ENCODE measurements around the gene CNTN4. TPM values are rescaled to one million over a fixed set of nuclear protein-coding genes. Genes with fewer than 3 reads are reported as not detected.

The CNTN4 gene
- total and polyA plus RNA-seq, 2 of the 8 experiments (the other 6 are each of a cell fraction or from before 2014, with no cell fraction given): 0.41 to 2.2 TPM

GRCh38 chr3:2995195-2995594, 896.5 kb downstream of the CNTN4 start:
- no peak for FAIRE-seq
- Histone ChIP-seq H3K4me2 (ENCODE audit: insufficient read depth in 1 of 2, low read depth in 2 of 2, low read length in 2 of 2) (no peak overlapping the region), H3K23ac (ENCODE audit: insufficient read length) (no peak overlapping the region), H3K18ac (ENCODE audit: extremely low read depth, low read length) (no peak overlapping the region), H3K79me2 (ENCODE audit: control insufficient read depth in 1 of 2, insufficient read depth in 2 of 2, low read length in 2 of 2) (no peaks in the 10 kb centered on the region), H2BK20ac (ENCODE audit: low read length) (no peak overlapping the region), H3K27ac (ENCODE audit: low read depth, low read length) (no peak overlapping the region), H3K14ac (ENCODE audit: insufficient read length) (no peak overlapping the region), H3K9me3 (ENCODE audit: insufficient read depth in 2 of 2, low read depth in 1 of 2, low read length in 1 of 2) (0 out of 4 replicates have a peak, but pooled peaks cover 0 to 4% of the 10 kb centered on the region in 2 experiments), H2BK15ac (ENCODE audit: low read length) (no peak overlapping the region), H4K5ac (ENCODE audit: insufficient read length, low read depth, low read length) (no peak overlapping the region), H3K79me1 (ENCODE audit: low read depth, low read length) (no peaks in the 10 kb centered on the region), H3K23me2 (ENCODE audit: low read depth, low read length) (no peaks in the 10 kb centered on the region), H2AK5ac (ENCODE audit: low read depth, low read length) (no peak overlapping the region), H2BK12ac (ENCODE audit: low read depth, low read length) (no peak overlapping the region), H2BK120ac (replicated peaks; ENCODE audit: low read depth, low read length) (no peak overlapping the region), H3K27me3 (replicated peaks in 1 of 4; ENCODE audit: control insufficient read depth in 3 of 4, extremely low read depth in 1 of 4, insufficient read depth in 3 of 4, low read length in 3 of 4) (no peaks in the 10 kb centered on the region), H2AFZ (ENCODE audit: low read length) (no peak overlapping the region), H3K4ac (replicated peaks; ENCODE audit: insufficient read length, low read depth, low read length) (no peak overlapping the region), H4K20me1 (replicated peaks in 1 of 2; ENCODE audit: control insufficient read depth in 1 of 2, insufficient read depth in 2 of 2, low read length in 2 of 2) (no peaks in the 10 kb centered on the region), H2BK5ac (ENCODE audit: low read depth, low read length) (no peak overlapping the region), H3K36me3 (ENCODE audit: control insufficient read depth in 2 of 4, insufficient read depth in 4 of 4, low read length in 3 of 4) (no peaks in the 10 kb centered on the region), H3K4me3 (ENCODE audit: extremely low read depth in 1 of 4, insufficient read depth in 2 of 4, low read depth in 3 of 4, low read length in 4 of 4) (no peak overlapping the region), H4K8ac (ENCODE audit: extremely low read depth, insufficient read depth, low read length) (no peak overlapping the region), H3K56ac (replicated peaks; ENCODE audit: insufficient read length, low read depth, low read length) (no peak overlapping the region), H3K4me1 (replicated peaks in 1 of 4; ENCODE audit: control insufficient read depth in 3 of 4, insufficient read depth in 4 of 4, low read length in 3 of 4) (peaks cover 0 to 4% (median 1%) of the 10 kb centered on the region in 4 experiments; a peak in 1 of 7 replicates), H3K9ac (replicated peaks in 1 of 4; ENCODE audit: extremely low read depth in 1 of 4, low read depth in 3 of 4, low read length in 3 of 4) (no peak overlapping the region), H4K91ac (replicated peaks; ENCODE audit: insufficient read length, low read length) (no peak overlapping the region)
- 93% methylated on average over 5 of the region's 5 CpGs; no CpG with 5 or more reads in 1 of the 2 experiments for WGBS, 2 experiments (ENCODE audit: extremely low coverage in 1 of 2, insufficient coverage in 1 of 2, insufficient read length in 1 of 2, insufficient replicate concordance in 2 of 2, low coverage in 1 of 2, low lambda C conversion rate in 2 of 2, missing lambda C conversion rate in 1 of 2)
- CTCF ChIA-PET (ENCODE audit: partially characterized antibody): no interaction called here
- POLR2A ChIA-PET (ENCODE audit: partially characterized antibody): no interaction called here
- DNase-seq (ENCODE audit: low read depth in 1 of 2, low spot score in 2 of 2): no peak
- TF ChIP-seq NANOG (IDR thresholded peaks at IDR 0.05; ENCODE audit: insufficient read depth, low read depth, low read length, poor library complexity, severe bottlenecking) (no peak), RXRA (IDR thresholded peaks at IDR 0.05; ENCODE audit: insufficient read depth, low read depth, low read length) (no peak), JUN (IDR thresholded peaks at IDR 0.05; ENCODE audit: low read depth, low read length) (no peak), SP2 (IDR thresholded peaks at IDR 0.05; ENCODE audit: low read length) (no peak), RAD21 (IDR thresholded peaks at IDR 0.05 in 1 of 2, conservative IDR thresholded peaks at IDR 0.05 in 1 of 2; ENCODE audit: low read depth in 2 of 2, low read length in 2 of 2) (no peak), EZH2 (IDR thresholded peaks at IDR 0.05; ENCODE audit: low read depth, low read length, severe bottlenecking) (no peak), MAX (IDR thresholded peaks at IDR 0.05) (no peak), SP1 (IDR thresholded peaks at IDR 0.05; ENCODE audit: low read depth, low read length) (no peak), TAF7 (optimal IDR thresholded peaks at IDR 0.05; ENCODE audit: borderline replicate concordance, low read depth, low read length) (no peak)
- TF ChIP-seq, protein P1, sequence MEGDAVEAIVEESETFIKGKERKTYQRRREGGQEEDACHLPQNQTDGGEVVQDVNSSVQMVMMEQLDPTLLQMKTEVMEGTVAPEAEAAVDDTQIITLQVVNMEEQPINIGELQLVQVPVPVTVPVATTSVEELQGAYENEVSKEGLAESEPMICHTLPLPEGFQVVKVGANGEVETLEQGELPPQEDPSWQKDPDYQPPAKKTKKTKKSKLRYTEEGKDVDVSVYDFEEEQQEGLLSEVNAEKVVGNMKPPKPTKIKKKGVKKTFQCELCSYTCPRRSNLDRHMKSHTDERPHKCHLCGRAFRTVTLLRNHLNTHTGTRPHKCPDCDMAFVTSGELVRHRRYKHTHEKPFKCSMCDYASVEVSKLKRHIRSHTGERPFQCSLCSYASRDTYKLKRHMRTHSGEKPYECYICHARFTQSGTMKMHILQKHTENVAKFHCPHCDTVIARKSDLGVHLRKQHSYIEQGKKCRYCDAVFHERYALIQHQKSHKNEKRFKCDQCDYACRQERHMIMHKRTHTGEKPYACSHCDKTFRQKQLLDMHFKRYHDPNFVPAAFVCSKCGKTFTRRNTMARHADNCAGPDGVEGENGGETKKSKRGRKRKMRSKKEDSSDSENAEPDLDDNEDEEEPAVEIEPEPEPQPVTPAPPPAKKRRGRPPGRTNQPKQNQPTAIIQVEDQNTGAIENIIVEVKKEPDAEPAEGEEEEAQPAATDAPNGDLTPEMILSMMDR (IDR thresholded peaks at IDR 0.05; ENCODE audit: control extremely low read depth in 1 of 3, insufficient read depth in 1 of 3, low read depth in 1 of 3, low read length in 3 of 3): no peak
